ENCODE results near the gene HIPK2. TPM values are rescaled to one million over a fixed set of nuclear protein-coding genes. Genes with fewer than 3 reads are reported as not detected.

Gene HIPK2
- total RNA-seq, 2 donors from 2014 or later, result 22.1 to 26.4 TPM

- no peak for DNase-seq
- Histone ChIP-seq H3K27ac (no peak overlapping the region), H3K4me1 (peaks cover 38% of the 10 kb centered on the region), H3K4me3 (no peak overlapping the region), H3K36me3 (replicated peaks in 1 of 2; ENCODE audit: insufficient read depth in 1 of 2, low read depth in 2 of 2) (no peaks in the 10 kb centered on the region), H3K27me3 (no peaks in the 10 kb centered on the region), H3K9me3 (no peaks in the 10 kb centered on the region)
- WGBS, 2 donors, result 78 to 85% methylated on average over 5 of the region's 5 CpGs
- intact Hi-C loops (cut with DNase I), result no loop called here
- TF ChIP-seq POLR2A (IDR thresholded peaks at IDR 0.05) (no peak), CTCF (IDR thresholded peaks at IDR 0.05) (no peak)
- no peak for ATAC-seq
Observed at GRCh38 chr7:139748941-139749340, 28.9 kb downstream of the HIPK2 start.

GRCh38 chr7:139748373-139748765, 29.4 kb downstream of the HIPK2 start:
- Histone ChIP-seq H3K36me3 (replicated peaks in 1 of 2; ENCODE audit: insufficient read depth in 1 of 2, low read depth in 2 of 2) (no peaks in the 10 kb centered on the region), H3K4me1 (peaks cover 37% of the 10 kb centered on the region), H3K27me3 (no peaks in the 10 kb centered on the region), H3K9me3 (no peaks in the 10 kb centered on the region), H3K27ac (no peak overlapping the region), H3K4me3 (no peak overlapping the region)
- WGBS, 2 donors, result 71 to 81% methylated on average over 9 of the region's 9 CpGs
- TF ChIP-seq POLR2A (IDR thresholded peaks at IDR 0.05) (no peak), CTCF (IDR thresholded peaks at IDR 0.05) (no peak)
- DNase-seq (no peak), ATAC-seq (no peak)
- intact Hi-C loops (cut with DNase I), result no loop called here

GRCh38 chr7:139747662-139748372, 30.0 kb downstream of the HIPK2 start:
- H3K4me3 ChIP-seq, result no peak overlapping the region
- H3K27ac ChIP-seq, result no peak overlapping the region
- intact Hi-C loops (cut with DNase I), result no loop called here
- H3K9me3 ChIP-seq, result no peaks in the 10 kb centered on the region
- DNase-seq (no peak), ATAC-seq (no peak)
- H3K36me3 ChIP-seq (replicated peaks in 1 of 2; ENCODE audit: insufficient read depth in 1 of 2, low read depth in 2 of 2), result no peaks in the 10 kb centered on the region
- peaks cover 37% of the 10 kb centered on the region for H3K4me1 ChIP-seq
- H3K27me3 ChIP-seq, result no peaks in the 10 kb centered on the region
- TF ChIP-seq CTCF (IDR thresholded peaks at IDR 0.05), result no peak
- no peak for TF ChIP-seq POLR2A (IDR thresholded peaks at IDR 0.05)
- WGBS, 2 donors, result 85 to 88% methylated on average over 13 of the region's 13 CpGs

- Histone ChIP-seq H3K4me1 (peaks cover 38% of the 10 kb centered on the region), H3K9me3 (no peaks in the 10 kb centered on the region), H3K36me3 (replicated peaks in 1 of 2; ENCODE audit: insufficient read depth in 1 of 2, low read depth in 2 of 2) (no peaks in the 10 kb centered on the region), H3K4me3 (no peak overlapping the region), H3K27me3 (no peaks in the 10 kb centered on the region), H3K27ac (no peak overlapping the region)
- WGBS, 2 donors, result 86 to 91% methylated on average over 8 of the region's 8 CpGs
- no peak for ATAC-seq
- TF ChIP-seq CTCF (IDR thresholded peaks at IDR 0.05), result no peak
- TF ChIP-seq POLR2A (IDR thresholded peaks at IDR 0.05), result no peak
- no peak for DNase-seq
- intact Hi-C loops (cut with DNase I), result no loop called here
Observed at GRCh38 chr7:139746652-139747051, 31.1 kb downstream of the HIPK2 start.

GRCh38 chr7:139745678-139746143, 32.1 kb downstream of the HIPK2 start:
- Histone ChIP-seq H3K4me3 (no peak overlapping the region), H3K9me3 (no peaks in the 10 kb centered on the region), H3K27me3 (no peaks in the 10 kb centered on the region), H3K27ac (no peak overlapping the region), H3K36me3 (replicated peaks in 1 of 2; ENCODE audit: insufficient read depth in 1 of 2, low read depth in 2 of 2) (no peaks in the 10 kb centered on the region), H3K4me1 (peaks cover 48% of the 10 kb centered on the region)
- intact Hi-C loops (cut with DNase I), result no loop called here
- WGBS, 2 donors, result 39 to 58% methylated on average over 6 of the region's 6 CpGs
- TF ChIP-seq POLR2A (IDR thresholded peaks at IDR 0.05) (no peak), CTCF (IDR thresholded peaks at IDR 0.05) (no peak)
- DNase-seq (no peak), ATAC-seq (no peak)

Measured in body of pancreas (tissue), 4 donors.